CD14-positive monocyte (primary cell): ENCODE data around the gene ZNF284. TPM values are rescaled to one million over a fixed set of nuclear protein-coding genes. Genes with fewer than 3 reads are reported as not detected.
A peak's percentile ranks its signal among the peaks of the same experiment; 100 is the strongest.

Source experiments
- DNase-seq, 3 donors: peaks; one replicate each; pipeline ENCODE4 v3.0.0-alpha.2; 2011 to 2022
- H2AFZ ChIP-seq: 2 replicates; pipeline ENCODE4 v1.6.0; 2012; ENCODE audit warnings: mild to moderate bottlenecking, low read depth, low read length, inconsistent platforms; ENCODE audit not compliant: insufficient read depth, poor library complexity, severe bottlenecking
- H3K27ac ChIP-seq, 2 donors: 1 replicate in 1 of 2; 2 replicates in 1 of 2; pipeline ENCODE4 v1.5.1; 2012 to 2013; ENCODE audit warnings: low read length in 2 of 2, control low read depth in 1 of 2, inconsistent platforms in 1 of 2, low read depth in 1 of 2, mild to moderate bottlenecking in 1 of 2
- H3K27me3 ChIP-seq, 2 donors: one replicate each; pipeline versions ENCODE4 v1.6.0 to v1.6.1; 2011 to 2013; ENCODE audit warnings: low read length in 2 of 2; ENCODE audit not compliant: control insufficient read depth in 2 of 2, insufficient read depth in 2 of 2
- H3K36me3 ChIP-seq, 2 donors: replicated peaks in 1 of 2; 1 replicate in 1 of 2; 2 replicates in 1 of 2; pipeline versions ENCODE4 v1.5.1 to v1.6.1; 2012 to 2013; ENCODE audit warnings: low read length in 2 of 2, control low read depth in 1 of 2, inconsistent platforms in 1 of 2, mild to moderate bottlenecking in 1 of 2; ENCODE audit not compliant: insufficient read depth in 2 of 2, control insufficient read depth in 1 of 2
- H3K4me1 ChIP-seq, 2 donors: 1 replicate in 1 of 2; 2 replicates in 1 of 2; pipeline versions ENCODE4 v1.5.1 to v1.6.1; 2012 to 2013; ENCODE audit warnings: low read length in 2 of 2, control low read depth in 1 of 2, inconsistent platforms in 1 of 2, mild to moderate bottlenecking in 1 of 2, moderate library complexity in 1 of 2; ENCODE audit not compliant: insufficient read depth in 2 of 2, control insufficient read depth in 1 of 2
- H3K4me2 ChIP-seq: replicated peaks from 2 replicates; pipeline ENCODE3; 2012; ENCODE audit warnings: low read length, moderate library complexity, mild to moderate bottlenecking; ENCODE audit not compliant: poor library complexity, severe bottlenecking; ENCODE audit errors: extremely low read depth
- H3K4me3 ChIP-seq, 3 experiments: fragments of 200-600 bp in 1 of 3; sonication (generic) in 1 of 3; replicated peaks in 1 of 3; 1 replicate in 2 of 3; 2 replicates in 1 of 3; pipeline ENCODE4 v1.5.1; 2011 to 2013; ENCODE audit warnings: low read length in 3 of 3, mild to moderate bottlenecking in 3 of 3, control low read depth in 2 of 3, low read depth in 2 of 3, inconsistent platforms in 1 of 3, moderate library complexity in 1 of 3
- H3K79me2 ChIP-seq: 2 replicates; pipeline ENCODE4 v1.6.0; 2012; ENCODE audit warnings: mild to moderate bottlenecking, control low read depth, inconsistent platforms, low read length, moderate library complexity; ENCODE audit not compliant: insufficient read depth
- H3K9ac ChIP-seq: 2 replicates; pipeline ENCODE4 v1.6.0; 2017; ENCODE audit warnings: low read length, mild to moderate bottlenecking; ENCODE audit not compliant: insufficient read depth, poor library complexity, severe bottlenecking
- H3K9me3 ChIP-seq, 2 donors: replicated peaks in 1 of 2; 1 replicate in 1 of 2; 2 replicates in 1 of 2; pipeline versions ENCODE4 v1.5.1 to v1.6.1; 2012 to 2013; ENCODE audit warnings: low read length in 2 of 2, control low read depth in 1 of 2; ENCODE audit not compliant: control insufficient read depth in 1 of 2, insufficient read depth in 1 of 2
- H4K20me1 ChIP-seq: 2 replicates; pipeline ENCODE4 v1.6.0; 2012; ENCODE audit warnings: mild to moderate bottlenecking, low read length, control low read depth, moderate library complexity; ENCODE audit not compliant: insufficient read depth
- H3K27ac Mint-ChIP-seq, 7 donors: one replicate each; pipeline ENCODE4 v1.8.0; 2020; ENCODE audit warnings: mild to moderate bottlenecking in 7 of 7, mixed read lengths in 7 of 7, moderate library complexity in 6 of 7, inconsistent platforms in 2 of 7
- H3K27me3 Mint-ChIP-seq, 3 donors: one replicate each; pipeline ENCODE4 v1.8.0; 2021 to 2022; ENCODE audit warnings: low read depth in 3 of 3, mild to moderate bottlenecking in 3 of 3, mixed read lengths in 3 of 3, moderate library complexity in 3 of 3, inconsistent platforms in 1 of 3
- H3K36me3 Mint-ChIP-seq, 2 donors: one replicate each; pipeline ENCODE4 v1.8.0; 2020; ENCODE audit warnings: mixed read lengths in 2 of 2, inconsistent platforms in 1 of 2, mild to moderate bottlenecking in 1 of 2
- H3K4me1 Mint-ChIP-seq: one replicate; pipeline ENCODE4 v1.8.0; 2020; ENCODE audit warnings: mild to moderate bottlenecking, mixed read lengths
- H3K4me3 Mint-ChIP-seq, 2 donors: one replicate each; pipeline ENCODE4 v1.8.0; 2020; ENCODE audit warnings: mild to moderate bottlenecking in 2 of 2, mixed read lengths in 2 of 2, moderate library complexity in 1 of 2
- H3K9me3 Mint-ChIP-seq, 7 donors: one replicate each; pipeline ENCODE4 v1.8.0; 2020 to 2022; ENCODE audit warnings: mixed read lengths in 7 of 7, mild to moderate bottlenecking in 6 of 7, moderate library complexity in 6 of 7, inconsistent platforms in 2 of 7
- CTCF ChIP-seq: fragments of 200-600 bp; IDR thresholded peaks from one replicate; pipeline ENCODE4 v1.8.0; 2022; ENCODE audit warnings: antibody characterized with exemption, mild to moderate bottlenecking
- WGBS: methylation state at CpG from one replicate; pipeline ENCODE4 v1.1.5; 2013; ENCODE audit warnings: missing lambda C conversion rate; ENCODE audit not compliant: insufficient coverage; 5-methylcytosine and 5-hydroxymethylcytosine counted together
- intact Hi-C, 2 donors: fragments of 100-400 bp; cut with micrococcal nuclease; formaldehyde crosslinking; loops; one replicate each; pipeline versions ENCODE4 v1.15.0 to v1.15.1; 2023
- polyA plus RNA-seq, 3 donors: library from polyadenylated mRNA; depleted of rRNA in 1 of 3; unstranded in 2 of 3; stranded (reverse) in 1 of 3; fragments of 300-500 nt in 2 of 3; fragments of >200 nt in 1 of 3; fragmentation: Illumina TruSeq in 2 of 3; gene quantifications; 1 replicate in 2 of 3; 2 replicates in 1 of 3; pipeline ENCODE4 v1.2.3, GENCODE V29; 2012 to 2021

Gene ZNF284
- polyA plus RNA-seq, 3 donors, result 0.04 to 1.3 (median 0.13) TPM

- H3K79me2 ChIP-seq, result no peaks in the 10 kb centered on the region
- Mint-ChIP-seq H3K4me3 (no peak overlapping the region), H3K9me3 (peaks cover 40 to 79% (median 57%) of the 10 kb centered on the region in 7 donors), H3K4me1 (no peaks in the 10 kb centered on the region), H3K36me3 (peaks cover 66 to 82% of the 10 kb centered on the region in 2 donors), H3K27me3 (no peaks in the 10 kb centered on the region), H3K27ac (no peak overlapping the region)
- TF ChIP-seq CTCF, result no peak
- no peaks in the 10 kb centered on the region for H4K20me1 ChIP-seq
- WGBS, result no CpG with 5 or more reads among the region's 1 CpG
- no peak overlapping the region for H3K27ac ChIP-seq
- intact Hi-C loops, result no loop called here
- H3K36me3 ChIP-seq, result peaks cover 49 to 93% of the 10 kb centered on the region in 2 donors
- H3K27me3 ChIP-seq, result no peaks in the 10 kb centered on the region
- H3K9ac ChIP-seq, result no peak overlapping the region
- H2AFZ ChIP-seq, result no peak overlapping the region
- DNase-seq, result no peak
- H3K9me3 ChIP-seq, result peaks cover 52 to 88% of the 10 kb centered on the region in 2 donors
- H3K4me3 ChIP-seq, result no peak overlapping the region
- H3K4me1 ChIP-seq, result no peaks in the 10 kb centered on the region
- no peak overlapping the region for H3K4me2 ChIP-seq
Measured at GRCh38 chr19:44061038-44061437, 10.9 kb upstream of the ZNF284 start.

GRCh38 chr19:44066305-44066704 is 5.7 kb upstream of the ZNF284 start:
- Histone ChIP-seq H3K4me1 (peaks cover under 1 to 2% of the 10 kb centered on the region in 2 donors), H4K20me1 (no peaks in the 10 kb centered on the region), H3K79me2 (no peaks in the 10 kb centered on the region), H3K9ac (no peak overlapping the region), H3K4me2 (no peak overlapping the region), H3K9me3 (peaks cover 45 to 95% of the 10 kb centered on the region in 2 donors), H3K27me3 (no peaks in the 10 kb centered on the region), H3K36me3 (peaks cover 29 to 62% of the 10 kb centered on the region in 2 donors), H2AFZ (no peak overlapping the region), H3K27ac (no peak overlapping the region), H3K4me3 (peak overlapping the region in 1 of 3 experiments; percentile 3)
- Mint-ChIP-seq H3K27me3 (no peaks in the 10 kb centered on the region), H3K9me3 (peaks cover 49 to 83% (median 75%) of the 10 kb centered on the region in 7 donors), H3K27ac (no peak overlapping the region), H3K4me3 (no peak overlapping the region), H3K36me3 (peaks cover 50 to 56% of the 10 kb centered on the region in 2 donors), H3K4me1 (peaks cover 4% of the 10 kb centered on the region)
- no CpG with 5 or more reads among the region's 3 CpGs for WGBS
- no peak for TF ChIP-seq CTCF
- DNase-seq, result no peak
- intact Hi-C loops, result no loop called here
